WTC11 (cell line): ENCODE results near the gene STK11. TPM values are rescaled to one million over a fixed set of nuclear protein-coding genes. Genes with fewer than 3 reads are reported as not detected.

Experiments
- ATAC-seq: fragments of 200-7000 bp; cut with Tn5 transposase; 2 replicates; pipeline ENCODE4 v1.10.0; 2021; ENCODE audit warnings: mild to moderate bottlenecking, moderate library complexity
- CTCF ChIA-PET: fragments of 300-600 bp; sonication (Branson Sonifier 250); formaldehyde crosslinking; loops from one replicate; lab custom pipeline; 2021; ENCODE audit warnings: antibody characterized with exemption; lab: Charles Lee
- POLR2A ChIA-PET: fragments of 350-600 bp; sonication (Branson Sonifier 250); formaldehyde crosslinking; loops from one replicate; lab custom pipeline; 2021; ENCODE audit warnings: antibody characterized with exemption; lab: Charles Lee
- DNase-seq: peaks from one replicate; pipeline ENCODE4 v3.0.0; 2021; ENCODE audit warnings: low spot score
- H3K27ac Mint-ChIP-seq: 2 replicates; pipeline ENCODE4 v1.8.0; 2021; ENCODE audit warnings: mixed read lengths
- H3K27me3 Mint-ChIP-seq: 2 replicates; pipeline ENCODE4 v1.8.0; 2021; ENCODE audit warnings: low read depth, mild to moderate bottlenecking, moderate library complexity, mixed read lengths
- H3K36me3 Mint-ChIP-seq: 2 replicates; pipeline ENCODE4 v1.8.0; 2021; ENCODE audit warnings: mixed read lengths
- H3K4me1 Mint-ChIP-seq: 2 replicates; pipeline ENCODE4 v1.8.0; 2022; ENCODE audit warnings: mixed read lengths
- H3K4me3 Mint-ChIP-seq: 2 replicates; pipeline ENCODE4 v1.8.0; 2021; ENCODE audit warnings: mild to moderate bottlenecking, moderate library complexity, mixed read lengths
- H3K9me3 Mint-ChIP-seq: 2 replicates; pipeline ENCODE4 v1.8.0; 2021; ENCODE audit warnings: mixed read lengths
- ETV6 ChIP-seq: sonication (generic); formaldehyde crosslinking; IDR thresholded peaks from 2 replicates; pipeline ENCODE4 v1.8.1; 2022; ENCODE audit warnings: mild to moderate bottlenecking, missing genetic modification reagents
- GTF2I ChIP-seq: fragments of 250-450 bp; sonication (Bioruptor Pico); conservative IDR thresholded peaks from 2 replicates; pipeline ENCODE4 v1.4.0; 2021; ENCODE audit warnings: mild to moderate bottlenecking
- NFYB ChIP-seq: sonication (generic); formaldehyde crosslinking; conservative IDR thresholded peaks from 2 replicates; pipeline ENCODE4 v1.8.0; 2022; ENCODE audit warnings: low read depth, missing genetic modification reagents
- NR2C2 ChIP-seq: sonication (generic); formaldehyde crosslinking; IDR thresholded peaks from 2 replicates; pipeline ENCODE4 v1.8.0; 2022; ENCODE audit warnings: mild to moderate bottlenecking, missing genetic modification reagents
- SP1 ChIP-seq: sonication (generic); formaldehyde crosslinking; conservative IDR thresholded peaks from 2 replicates; pipeline ENCODE4 v1.8.1; 2022; ENCODE audit warnings: missing genetic modification reagents
- total RNA-seq: library from RNA; stranded (reverse); gene quantifications from 3 replicates; pipeline ENCODE4 v1.2.3, GENCODE V29; 2021
- TF ChIP-seq, protein P1 (sequence below): sonication (generic); formaldehyde crosslinking; IDR thresholded peaks from 2 replicates; pipeline ENCODE4 v1.8.0; 2022; ENCODE audit warnings: mild to moderate bottlenecking, missing genetic modification reagents
- TF ChIP-seq, protein P2 (sequence below): sonication (generic); formaldehyde crosslinking; IDR thresholded peaks from 2 replicates; pipeline ENCODE4 v1.8.1; 2022; ENCODE audit warnings: mild to moderate bottlenecking, moderate library complexity, missing genetic modification reagents
- TF ChIP-seq, protein P3 (sequence below): sonication (generic); formaldehyde crosslinking; IDR thresholded peaks from 2 replicates; pipeline ENCODE4 v1.8.1; 2023; ENCODE audit warnings: mild to moderate bottlenecking, moderate library complexity, missing genetic modification reagents
- TF ChIP-seq, protein P4 (sequence below): sonication (generic); formaldehyde crosslinking; IDR thresholded peaks from 2 replicates; pipeline ENCODE4 v1.8.1; 2022; ENCODE audit warnings: low read depth, mild to moderate bottlenecking, moderate library complexity, missing genetic modification reagents, borderline replicate concordance
- TF ChIP-seq, protein P5 (sequence below): sonication (generic); formaldehyde crosslinking; IDR thresholded peaks from 2 replicates; pipeline ENCODE4 v1.8.0; 2022; ENCODE audit warnings: missing genetic modification reagents

The STK11 gene
- total RNA-seq, 1 experiment from 2014 or later, result 112 TPM

DNA sequence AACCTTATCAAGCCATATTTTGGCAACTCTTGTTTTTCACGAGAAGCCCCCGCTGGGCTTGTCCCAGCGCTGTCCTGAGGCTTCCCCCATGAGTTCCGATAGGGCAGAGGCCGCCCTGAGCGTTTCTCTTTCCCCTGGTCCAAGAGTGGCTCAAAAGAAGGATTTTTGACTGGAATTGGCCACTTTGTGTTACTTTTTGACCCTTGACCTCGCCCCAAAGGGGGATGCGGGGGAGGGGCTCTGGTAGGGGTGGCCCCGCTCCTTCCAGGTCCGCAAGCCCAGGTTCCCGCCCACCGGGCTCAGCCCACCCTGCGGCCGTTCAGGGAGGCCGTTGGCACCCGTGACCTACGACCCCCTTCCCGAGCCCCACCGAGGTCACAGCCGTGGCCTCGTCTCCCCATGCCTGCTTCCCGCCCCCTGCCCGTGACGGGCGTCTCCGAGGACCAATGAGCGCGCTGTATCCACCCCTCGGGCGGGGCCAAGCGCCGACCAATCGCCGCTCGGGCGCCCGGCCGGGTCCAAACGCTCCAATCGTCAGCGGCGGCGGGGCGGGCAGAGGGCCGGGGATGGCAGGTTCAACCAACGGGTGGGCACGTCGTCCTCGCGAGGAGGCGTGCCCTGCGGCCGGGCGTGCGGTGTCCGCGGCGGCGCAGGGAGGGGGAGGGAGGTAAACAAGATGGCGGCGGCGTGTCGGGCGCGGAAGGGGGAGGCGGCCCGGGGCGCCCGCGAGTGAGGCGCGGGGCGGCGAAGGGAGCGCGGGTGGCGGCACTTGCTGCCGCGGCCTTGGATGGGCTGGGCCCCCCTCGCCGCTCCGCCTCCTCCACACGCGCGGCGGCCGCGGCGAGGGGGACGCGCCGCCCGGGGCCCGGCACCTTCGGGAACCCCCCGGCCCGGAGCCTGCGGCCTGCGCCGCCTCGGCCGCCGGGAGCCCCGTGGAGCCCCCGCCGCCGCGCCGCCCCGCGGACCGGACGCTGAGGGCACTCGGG, at the start of gene STK11 (continued):
- TF ChIP-seq ETV6 (CRISPR knock-in tag) (peak; percentile 58; the same call in 1 of the 2 replicates), NR2C2 (peak; percentile 71), SP1 (CRISPR knock-in tag) (peak; percentile 99), GTF2I (no peak)
- TF ChIP-seq, protein P1, sequence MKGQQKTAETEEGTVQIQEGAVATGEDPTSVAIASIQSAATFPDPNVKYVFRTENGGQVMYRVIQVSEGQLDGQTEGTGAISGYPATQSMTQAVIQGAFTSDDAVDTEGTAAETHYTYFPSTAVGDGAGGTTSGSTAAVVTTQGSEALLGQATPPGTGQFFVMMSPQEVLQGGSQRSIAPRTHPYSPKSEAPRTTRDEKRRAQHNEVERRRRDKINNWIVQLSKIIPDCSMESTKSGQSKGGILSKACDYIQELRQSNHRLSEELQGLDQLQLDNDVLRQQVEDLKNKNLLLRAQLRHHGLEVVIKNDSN (CRISPR knock-in tag), result peak; percentile 55; the same call in 1 of the 2 replicates
- TF ChIP-seq, protein P2, sequence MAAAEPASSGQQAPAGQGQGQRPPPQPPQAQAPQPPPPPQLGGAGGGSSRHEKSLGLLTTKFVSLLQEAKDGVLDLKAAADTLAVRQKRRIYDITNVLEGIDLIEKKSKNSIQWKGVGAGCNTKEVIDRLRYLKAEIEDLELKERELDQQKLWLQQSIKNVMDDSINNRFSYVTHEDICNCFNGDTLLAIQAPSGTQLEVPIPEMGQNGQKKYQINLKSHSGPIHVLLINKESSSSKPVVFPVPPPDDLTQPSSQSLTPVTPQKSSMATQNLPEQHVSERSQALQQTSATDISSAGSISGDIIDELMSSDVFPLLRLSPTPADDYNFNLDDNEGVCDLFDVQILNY, result peak; percentile 79
- TF ChIP-seq, protein P3, sequence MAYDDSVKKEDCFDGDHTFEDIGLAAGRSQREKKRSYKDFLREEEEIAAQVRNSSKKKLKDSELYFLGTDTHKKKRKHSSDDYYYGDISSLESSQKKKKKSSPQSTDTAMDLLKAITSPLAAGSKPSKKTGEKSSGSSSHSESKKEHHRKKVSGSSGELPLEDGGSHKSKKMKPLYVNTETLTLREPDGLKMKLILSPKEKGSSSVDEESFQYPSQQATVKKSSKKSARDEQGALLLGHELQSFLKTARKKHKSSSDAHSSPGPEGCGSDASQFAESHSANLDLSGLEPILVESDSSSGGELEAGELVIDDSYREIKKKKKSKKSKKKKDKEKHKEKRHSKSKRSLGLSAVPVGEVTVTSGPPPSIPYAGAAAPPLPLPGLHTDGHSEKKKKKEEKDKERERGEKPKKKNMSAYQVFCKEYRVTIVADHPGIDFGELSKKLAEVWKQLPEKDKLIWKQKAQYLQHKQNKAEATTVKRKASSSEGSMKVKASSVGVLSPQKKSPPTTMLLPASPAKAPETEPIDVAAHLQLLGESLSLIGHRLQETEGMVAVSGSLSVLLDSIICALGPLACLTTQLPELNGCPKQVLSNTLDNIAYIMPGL, result peak; percentile 64

DNA sequence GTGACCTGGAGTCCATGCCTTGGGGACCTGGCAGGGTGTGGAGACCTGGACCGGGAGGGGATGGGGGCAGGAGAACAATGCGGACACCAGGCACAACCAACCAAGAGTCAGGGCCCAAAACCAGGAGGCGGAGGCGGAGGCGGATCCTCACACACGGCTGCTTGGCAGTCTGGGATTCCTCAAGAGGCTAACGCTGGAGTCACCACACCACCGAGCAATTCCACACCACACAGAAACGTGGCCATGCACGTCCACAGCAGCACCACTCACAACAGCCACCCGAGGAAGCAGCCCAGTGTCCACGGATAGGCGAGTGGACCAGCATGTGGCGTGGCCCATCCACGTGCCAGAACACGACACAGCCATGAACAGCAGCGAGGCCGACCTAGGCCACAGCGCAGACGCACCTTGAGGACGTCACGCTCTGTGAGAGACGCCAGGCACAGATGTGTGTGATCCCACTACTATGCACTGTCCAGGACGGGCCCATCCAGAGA, 49.2 kb upstream of the STK11 start:
- ATAC-seq, result no peak
- H3K9me3 Mint-ChIP-seq, result no peaks in the 10 kb centered on the region
- TF ChIP-seq, protein P4, sequence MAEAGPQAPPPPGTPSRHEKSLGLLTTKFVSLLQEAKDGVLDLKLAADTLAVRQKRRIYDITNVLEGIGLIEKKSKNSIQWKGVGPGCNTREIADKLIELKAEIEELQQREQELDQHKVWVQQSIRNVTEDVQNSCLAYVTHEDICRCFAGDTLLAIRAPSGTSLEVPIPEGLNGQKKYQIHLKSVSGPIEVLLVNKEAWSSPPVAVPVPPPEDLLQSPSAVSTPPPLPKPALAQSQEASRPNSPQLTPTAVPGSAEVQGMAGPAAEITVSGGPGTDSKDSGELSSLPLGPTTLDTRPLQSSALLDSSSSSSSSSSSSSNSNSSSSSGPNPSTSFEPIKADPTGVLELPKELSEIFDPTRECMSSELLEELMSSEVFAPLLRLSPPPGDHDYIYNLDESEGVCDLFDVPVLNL (CRISPR knock-in tag), result no peak
- peak; percentile 35; the same call in 1 of the 2 replicates for TF ChIP-seq NFYB (CRISPR knock-in tag)
- TF ChIP-seq, protein P5, sequence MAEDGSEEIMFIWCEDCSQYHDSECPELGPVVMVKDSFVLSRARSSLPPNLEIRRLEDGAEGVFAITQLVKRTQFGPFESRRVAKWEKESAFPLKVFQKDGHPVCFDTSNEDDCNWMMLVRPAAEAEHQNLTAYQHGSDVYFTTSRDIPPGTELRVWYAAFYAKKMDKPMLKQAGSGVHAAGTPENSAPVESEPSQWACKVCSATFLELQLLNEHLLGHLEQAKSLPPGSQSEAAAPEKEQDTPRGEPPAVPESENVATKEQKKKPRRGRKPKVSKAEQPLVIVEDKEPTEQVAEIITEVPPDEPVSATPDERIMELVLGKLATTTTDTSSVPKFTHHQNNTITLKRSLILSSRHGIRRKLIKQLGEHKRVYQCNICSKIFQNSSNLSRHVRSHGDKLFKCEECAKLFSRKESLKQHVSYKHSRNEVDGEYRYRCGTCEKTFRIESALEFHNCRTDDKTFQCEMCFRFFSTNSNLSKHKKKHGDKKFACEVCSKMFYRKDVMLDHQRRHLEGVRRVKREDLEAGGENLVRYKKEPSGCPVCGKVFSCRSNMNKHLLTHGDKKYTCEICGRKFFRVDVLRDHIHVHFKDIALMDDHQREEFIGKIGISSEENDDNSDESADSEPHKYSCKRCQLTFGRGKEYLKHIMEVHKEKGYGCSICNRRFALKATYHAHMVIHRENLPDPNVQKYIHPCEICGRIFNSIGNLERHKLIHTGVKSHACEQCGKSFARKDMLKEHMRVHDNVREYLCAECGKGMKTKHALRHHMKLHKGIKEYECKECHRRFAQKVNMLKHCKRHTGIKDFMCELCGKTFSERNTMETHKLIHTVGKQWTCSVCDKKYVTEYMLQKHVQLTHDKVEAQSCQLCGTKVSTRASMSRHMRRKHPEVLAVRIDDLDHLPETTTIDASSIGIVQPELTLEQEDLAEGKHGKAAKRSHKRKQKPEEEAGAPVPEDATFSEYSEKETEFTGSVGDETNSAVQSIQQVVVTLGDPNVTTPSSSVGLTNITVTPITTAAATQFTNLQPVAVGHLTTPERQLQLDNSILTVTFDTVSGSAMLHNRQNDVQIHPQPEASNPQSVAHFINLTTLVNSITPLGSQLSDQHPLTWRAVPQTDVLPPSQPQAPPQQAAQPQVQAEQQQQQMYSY, result peak; percentile 80
- TF ChIP-seq, all 79 proteins: peak for 2
- peak; percentile 12 for DNase-seq
- Mint-ChIP-seq H3K27ac (peak overlapping the region; percentile 53; the same call in 1 of the 2 replicates), H3K4me3 (no peak overlapping the region), H3K4me1 (no peaks in the 10 kb centered on the region), H3K36me3 (peaks cover 10% of the 10 kb centered on the region), H3K27me3 (no peaks in the 10 kb centered on the region)
- ChIA-PET POLR2A (no interaction called here), CTCF (interaction anchor here (1.1 to 2.1 kb wide), 3 partner anchors 38 to 88 kb away, joined by 3 to 13 read pairs (median 7); no protein-coding TSS in a partner anchor)

DNA sequence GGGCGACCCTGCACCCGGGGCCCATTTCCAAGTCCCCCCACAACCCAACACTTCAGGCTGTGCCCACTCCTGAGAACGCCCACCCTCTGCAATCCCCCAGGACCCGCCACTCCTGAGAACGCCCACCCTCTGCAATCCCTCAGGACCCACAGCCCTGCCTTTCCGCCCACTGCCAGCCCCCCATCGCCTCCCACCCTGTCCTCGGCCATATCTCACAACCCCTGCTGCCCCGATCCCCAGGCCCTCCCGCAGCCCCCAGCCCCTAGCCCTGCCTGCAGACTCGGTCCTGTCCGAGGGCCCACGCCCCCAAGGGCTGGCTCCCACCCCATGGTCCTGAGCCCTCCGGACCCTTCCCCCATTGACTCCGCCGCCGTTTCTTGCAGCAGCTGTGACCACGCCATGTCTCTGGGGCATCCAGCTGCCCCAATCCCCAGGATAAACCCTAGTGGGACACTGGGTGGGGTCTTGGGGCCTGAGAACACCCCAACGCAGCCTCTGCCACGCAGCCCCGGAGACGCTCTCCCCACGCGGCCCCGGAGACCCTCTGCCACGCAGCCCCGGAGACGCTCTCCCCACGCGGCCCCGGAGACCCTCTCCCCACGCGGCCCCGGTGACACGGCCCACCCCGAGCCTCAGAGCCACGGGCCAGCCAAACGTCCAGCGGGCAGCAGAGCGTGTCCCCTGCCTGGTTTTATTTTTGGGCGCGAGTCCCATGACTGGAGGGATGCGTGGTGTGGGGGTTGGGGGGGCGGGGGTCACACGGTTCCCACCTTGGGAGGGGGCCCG, 48.6 kb upstream of the STK11 start:
- ChIA-PET CTCF (no interaction called here), POLR2A (no interaction called here)
- Mint-ChIP-seq H3K9me3 (no peaks in the 10 kb centered on the region), H3K4me1 (peaks cover 3% of the 10 kb centered on the region), H3K27ac (no peak overlapping the region), H3K36me3 (peaks cover 4% of the 10 kb centered on the region; the same call in 1 of the 2 replicates), H3K4me3 (no peak overlapping the region), H3K27me3 (no peaks in the 10 kb centered on the region)
- ATAC-seq (no peak), DNase-seq (no peak)
- TF ChIP-seq, protein P1 (CRISPR knock-in tag), result no peak
